ENCODE data around the gene NEK11.

NEK11 gene

DNA sequence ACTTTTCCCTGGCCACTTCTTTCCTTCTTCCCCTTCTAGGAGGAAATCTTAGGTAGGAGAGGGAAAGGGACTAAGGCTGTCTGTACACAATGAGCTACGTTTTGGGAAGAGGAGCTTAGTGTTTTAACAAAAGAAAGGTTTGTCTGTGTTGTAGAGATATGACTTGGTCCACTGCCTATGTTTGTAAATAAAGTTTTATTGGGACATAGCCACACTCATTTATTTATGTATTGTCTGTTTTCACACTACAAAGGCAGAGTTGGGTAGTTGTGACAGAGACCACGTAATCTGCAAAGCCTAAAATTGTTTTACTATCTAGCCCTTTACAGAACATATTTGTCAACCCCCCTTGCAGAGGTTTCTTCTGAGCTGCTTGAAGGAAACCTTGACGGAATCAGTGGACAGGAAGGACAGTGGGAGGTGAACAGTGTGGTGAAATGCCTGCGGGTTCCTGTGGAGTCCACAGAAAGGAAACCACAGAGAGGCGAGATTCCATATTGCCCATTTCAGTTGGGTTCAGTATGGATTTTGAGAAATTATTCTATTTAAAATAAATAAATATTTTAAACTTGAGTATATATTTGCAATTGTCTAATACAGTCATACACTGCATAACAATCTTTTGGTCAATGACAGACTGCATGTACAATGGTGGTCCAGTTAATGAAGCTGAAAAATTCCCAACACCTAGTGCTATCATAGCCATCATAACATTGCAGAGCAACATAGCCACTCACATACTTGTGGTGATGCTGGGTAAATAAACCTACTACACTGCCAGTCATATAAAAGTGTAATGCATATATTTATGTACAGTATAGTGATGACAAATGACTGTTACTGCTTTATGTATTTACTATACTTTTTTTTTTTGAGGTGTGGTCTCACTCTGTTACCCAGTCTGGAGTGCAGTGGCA, 197.0 kb downstream of the NEK11 start:
- DNase-seq (ENCODE audit: low spot score), result no peak

DNA sequence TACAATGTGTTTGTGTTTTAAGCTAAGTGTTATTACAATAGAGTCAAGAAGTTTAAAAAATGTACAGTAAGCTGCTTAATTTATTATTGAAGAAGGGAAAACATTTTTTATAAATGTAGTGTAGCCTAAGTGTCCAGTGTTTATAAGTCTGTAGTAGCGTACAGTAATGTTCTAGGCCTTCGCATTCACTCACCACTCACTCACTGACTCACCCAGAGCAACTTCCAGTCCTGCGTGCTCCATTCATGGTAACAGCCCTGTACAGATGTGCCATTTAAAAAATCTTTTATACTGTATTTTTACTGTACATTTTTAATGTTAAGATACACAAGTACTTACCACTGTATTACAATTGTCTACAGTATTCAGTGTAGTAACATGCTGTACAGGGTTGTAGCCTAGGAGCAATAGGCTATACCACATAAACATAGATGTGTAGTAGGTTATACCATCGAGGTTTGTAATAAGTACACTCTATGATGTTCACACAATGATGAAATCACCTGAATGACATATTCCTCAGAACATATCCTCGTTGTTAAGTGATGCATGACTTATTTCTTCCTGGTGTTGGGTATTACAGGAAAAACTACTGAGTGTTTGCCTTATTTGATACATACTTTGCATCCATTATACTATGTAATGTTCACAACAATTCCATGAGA, 198.3 kb downstream of the NEK11 start:
- no peak for DNase-seq (ENCODE audit: low spot score)

DNA sequence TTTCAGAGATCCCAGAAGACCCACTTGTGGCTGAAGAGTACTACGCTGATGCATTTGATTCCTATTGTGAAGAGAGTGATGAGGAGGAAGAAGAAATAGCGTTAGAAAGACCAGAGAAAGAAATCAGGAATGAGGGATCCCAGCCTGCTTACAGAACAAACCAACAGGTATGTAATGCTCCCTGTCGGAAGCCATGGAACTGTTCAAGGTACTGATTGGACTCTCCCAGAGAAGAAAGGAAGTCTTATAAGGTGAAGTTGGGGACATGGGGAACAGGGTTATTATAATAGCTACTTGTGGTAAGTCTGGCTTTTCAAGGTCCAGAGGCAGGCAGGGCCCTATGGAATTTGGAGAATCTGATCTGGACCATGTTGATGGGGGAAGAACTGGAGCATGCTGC, 201.8 kb downstream of the NEK11 start:
- DNase-seq (ENCODE audit: low spot score), result no peak

DNA sequence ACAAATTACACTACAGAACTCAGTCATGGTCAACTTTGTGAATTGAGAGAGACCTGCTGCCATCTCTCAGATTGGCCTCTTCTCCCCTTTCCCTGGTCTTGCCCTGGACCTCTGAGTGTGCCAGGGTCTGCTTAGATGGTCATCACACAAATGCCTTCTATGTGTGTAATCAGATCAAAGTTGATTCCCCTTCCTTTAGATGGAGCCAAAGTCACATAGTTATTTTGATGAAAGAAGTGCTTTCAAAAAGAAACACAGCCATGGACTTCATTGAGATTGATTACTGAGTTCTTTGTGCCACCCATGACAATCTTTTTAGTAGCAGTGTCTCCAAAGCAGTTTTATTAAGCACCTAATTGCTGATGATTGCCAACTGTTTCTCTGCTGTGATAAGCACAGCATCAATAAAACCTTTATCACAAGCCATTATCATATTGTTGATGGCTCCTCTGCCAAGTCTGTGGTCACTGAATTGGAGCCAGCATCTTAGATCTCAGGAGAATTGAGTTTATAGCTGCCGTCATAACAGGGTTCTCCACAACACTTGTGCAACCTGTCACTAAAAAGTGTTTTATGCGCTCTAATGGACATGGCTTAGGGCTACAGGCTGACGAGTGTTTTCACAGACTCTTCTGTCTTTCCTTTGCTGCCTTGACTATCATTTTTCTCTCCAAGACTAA, 205.2 kb downstream of the NEK11 start:
- DNase-seq (ENCODE audit: low spot score), result no peak

DNA sequence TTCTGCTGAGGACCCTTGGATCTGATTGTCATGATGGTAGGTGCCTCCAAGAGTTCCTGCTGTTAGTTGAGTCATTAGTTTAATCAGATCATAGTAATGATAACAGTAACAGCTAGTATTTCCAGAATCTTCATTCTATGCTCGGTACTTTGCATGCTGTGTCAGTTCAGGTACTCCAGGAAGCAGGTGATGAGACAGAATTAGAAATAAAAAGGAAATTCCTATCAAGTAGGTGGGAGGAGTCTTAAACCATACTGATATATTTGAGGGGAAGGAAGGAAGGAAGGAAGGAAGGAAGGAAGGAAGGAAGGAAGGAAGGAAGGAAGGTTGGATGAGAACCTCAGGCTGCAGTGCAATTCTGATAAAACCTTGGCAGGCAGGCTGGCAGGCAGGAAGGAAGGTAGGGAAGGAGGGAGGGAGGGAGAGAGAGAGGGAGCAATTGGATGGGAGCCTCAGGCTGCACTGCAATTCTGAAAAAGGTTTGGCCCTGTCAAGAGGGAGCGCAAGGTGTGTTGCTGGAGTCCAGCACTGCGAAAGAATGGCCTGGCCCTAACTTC, 206.1 kb downstream of the NEK11 start:
- DNase-seq (ENCODE audit: low spot score), result no peak

DNA sequence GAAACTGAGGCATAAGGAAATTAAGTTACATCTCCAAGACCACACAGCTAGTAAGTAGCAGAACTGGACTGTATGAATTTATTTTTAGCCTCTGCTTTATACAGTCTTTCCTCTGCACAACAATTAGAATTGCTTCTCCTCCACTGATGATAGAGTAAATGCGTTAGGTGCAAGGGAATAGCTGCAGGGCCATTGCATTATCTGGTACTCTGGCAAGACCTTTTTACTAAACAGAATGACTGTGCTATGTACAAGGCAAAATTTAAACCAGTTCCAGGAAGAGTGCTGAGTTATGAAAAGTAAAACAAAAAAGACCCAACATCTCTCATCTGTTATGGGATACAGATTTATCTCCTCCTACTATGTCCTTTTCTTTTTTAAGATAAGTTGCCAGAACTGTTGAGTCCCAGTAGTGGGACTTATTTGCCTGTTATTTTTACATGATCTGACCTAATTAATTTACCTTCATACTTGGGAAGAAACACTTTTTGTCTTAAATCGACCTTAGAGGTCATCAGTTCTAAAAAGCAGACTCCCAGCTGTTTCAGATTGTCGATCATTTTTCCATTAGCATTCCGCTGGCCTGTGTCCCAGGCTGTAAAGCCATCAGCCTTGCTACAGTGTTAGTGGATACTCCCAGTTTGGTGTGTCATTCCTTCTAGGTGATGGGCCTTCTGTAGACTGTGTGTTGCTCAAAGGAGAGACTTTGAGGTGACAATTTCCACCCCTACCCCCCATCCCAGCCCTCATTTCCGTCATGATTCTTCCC, 207.4 kb downstream of the NEK11 start:
- DNase-seq (ENCODE audit: low spot score), result no peak

DNA sequence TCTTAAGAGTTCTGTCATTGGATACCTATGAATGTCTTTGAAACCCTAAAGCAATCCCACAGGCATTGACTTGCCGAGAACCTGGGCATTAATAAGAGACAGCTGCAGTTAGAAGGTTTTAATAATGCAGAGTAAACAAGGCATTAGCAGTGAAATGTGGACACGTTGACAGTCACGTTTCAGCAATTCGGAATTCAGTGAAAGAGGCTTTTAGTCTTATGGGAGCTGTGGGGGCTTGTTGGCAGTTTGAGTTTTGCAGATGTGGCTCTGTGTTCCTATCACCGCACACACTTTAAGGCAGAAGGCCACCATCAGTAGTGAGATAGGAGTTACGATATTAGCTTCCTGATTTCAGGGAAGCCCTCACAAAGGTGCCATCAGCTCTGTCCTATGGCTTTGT, 209.7 kb downstream of the NEK11 start:
- no peak for DNase-seq (ENCODE audit: low spot score)

DNA sequence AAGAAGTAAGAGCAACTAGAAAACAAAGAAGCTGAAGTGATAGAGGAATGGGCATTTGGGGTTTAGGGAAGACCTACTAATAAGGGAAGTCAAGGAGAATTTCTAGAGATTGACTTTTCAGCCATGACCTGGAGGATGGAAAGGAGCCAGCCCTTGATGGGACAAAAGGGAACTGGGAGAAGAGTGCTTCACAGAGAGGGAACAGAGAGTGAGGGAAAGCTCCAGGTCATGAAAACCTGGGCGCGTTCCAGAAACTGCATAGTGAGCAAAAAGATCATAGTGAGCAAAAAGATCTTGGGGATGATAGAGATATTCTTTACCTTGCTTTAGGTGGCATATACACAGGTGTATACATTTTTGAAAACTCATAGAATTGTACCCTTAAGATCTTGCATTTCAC, 211.8 kb downstream of the NEK11 start:
- no peak for DNase-seq (ENCODE audit: low spot score)

DNA sequence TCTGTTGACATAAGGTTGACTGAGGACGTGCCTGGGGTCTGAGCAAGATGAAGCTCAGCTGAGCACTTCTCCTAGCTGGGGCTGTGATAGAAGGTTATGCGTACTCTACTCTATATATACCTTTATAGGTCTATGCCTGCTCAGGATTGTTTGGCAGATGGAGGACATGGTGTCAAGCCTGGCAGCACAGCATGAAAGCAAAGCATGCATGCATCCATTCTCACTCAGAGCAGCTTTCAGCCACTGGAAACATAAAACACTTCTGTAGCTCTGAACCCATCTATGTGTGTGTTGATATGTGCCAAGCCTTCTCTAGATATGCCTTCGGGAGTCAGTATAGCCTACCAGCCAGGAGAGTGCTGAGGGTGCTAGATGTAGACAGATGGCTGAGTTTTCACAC, 212.6 kb downstream of the NEK11 start:
- DNase-seq (ENCODE audit: low spot score), result no peak

DNA sequence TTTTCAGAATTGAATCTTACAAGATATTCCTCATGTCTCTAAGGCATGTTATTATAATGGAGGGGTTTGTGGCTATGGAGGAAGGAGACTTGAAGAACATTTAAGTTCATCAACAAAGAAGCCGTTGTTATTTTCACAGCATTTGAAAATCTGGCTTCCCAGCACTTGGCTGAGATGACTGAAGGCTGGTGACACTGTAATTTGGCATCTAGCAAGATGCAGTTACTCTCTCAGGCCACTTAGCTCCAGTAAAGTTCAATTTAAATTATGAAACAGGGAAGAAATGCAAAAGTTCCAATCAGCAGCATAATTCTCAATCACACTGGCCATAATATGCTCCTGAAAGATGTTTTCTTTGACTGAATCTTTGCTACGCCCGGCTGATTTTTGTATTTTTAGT, 215.5 kb downstream of the NEK11 start:
- DNase-seq (ENCODE audit: low spot score), result no peak

DNA sequence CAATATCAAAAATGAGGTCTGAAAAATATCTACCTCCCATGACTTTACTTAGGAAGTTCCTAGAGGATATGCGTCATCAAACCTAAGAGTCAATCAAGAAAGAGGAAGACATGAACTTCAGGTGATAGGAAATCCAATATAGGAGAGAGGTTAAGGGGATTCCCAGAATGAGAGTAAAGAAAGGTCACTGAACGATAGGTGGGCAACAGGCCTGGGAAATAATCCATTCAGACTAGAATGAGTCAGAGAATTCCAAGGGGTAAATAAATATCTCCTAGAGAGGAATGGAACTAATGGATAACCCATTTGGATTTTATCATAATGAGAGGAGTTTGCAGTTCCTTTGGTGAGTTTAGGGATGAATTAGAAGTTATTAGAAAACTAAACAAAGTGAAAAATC, 223.8 kb downstream of the NEK11 start:
- DNase-seq (ENCODE audit: low spot score), result no peak

DNA sequence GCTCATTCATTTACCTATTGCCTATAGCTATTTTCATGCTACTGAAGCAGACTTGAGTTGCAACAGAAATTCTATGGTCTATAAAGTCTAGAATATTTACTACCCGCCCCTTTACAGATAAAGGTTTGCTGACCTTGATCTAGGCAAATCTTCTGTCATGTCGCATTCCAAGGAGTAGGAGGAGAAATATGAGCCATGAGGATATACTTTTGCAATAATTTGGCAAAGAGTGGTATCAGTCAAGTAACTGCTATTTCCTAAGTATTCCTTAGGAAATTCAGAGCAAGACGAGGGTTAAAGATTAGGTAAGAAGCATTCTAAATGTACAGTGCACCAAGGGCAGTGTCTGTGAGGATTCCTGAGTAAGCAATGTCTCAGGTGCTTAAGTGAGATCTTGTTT, 233.8 kb downstream of the NEK11 start:
- no peak for DNase-seq (ENCODE audit: low spot score)

DNA sequence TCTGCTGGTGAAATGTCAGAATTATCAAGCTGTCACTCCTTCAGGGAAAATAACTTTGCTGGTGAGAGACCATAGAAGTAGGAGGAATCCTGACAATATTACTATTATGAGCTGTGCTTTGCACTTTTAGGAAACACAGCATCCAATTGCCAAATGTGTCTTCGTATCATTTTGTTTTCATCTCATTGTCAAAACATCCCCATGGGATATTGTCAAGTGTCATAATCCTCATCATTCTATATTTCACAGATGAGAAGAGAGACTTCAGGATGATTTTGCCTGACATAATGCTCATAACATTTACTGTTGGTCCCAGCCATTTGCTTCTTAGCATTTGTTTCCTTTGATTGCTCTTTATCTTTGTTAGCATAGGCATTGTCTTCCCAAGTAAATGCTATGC, 234.4 kb downstream of the NEK11 start:
- DNase-seq (ENCODE audit: low spot score), result no peak

DNA sequence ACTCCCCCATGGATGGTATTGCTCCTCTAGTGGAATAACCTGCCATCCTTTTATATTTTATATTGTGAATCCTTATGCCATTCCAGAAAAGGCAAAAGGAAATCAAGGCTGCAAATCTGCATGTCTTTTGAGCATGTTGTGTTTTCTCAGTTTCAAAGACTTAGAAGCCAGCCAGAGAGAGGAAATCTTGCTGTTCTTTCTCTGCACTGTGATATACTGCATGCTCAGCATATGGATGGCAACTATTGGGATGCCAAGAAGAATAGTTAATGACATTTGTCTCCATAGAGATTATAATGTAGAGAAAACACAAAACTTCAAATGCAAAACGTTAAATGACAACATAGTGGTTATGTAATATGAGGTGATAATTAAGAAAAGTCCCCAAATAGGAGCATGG, 248.9 kb downstream of the NEK11 start:
- no peak for DNase-seq (ENCODE audit: low spot score)

DNA sequence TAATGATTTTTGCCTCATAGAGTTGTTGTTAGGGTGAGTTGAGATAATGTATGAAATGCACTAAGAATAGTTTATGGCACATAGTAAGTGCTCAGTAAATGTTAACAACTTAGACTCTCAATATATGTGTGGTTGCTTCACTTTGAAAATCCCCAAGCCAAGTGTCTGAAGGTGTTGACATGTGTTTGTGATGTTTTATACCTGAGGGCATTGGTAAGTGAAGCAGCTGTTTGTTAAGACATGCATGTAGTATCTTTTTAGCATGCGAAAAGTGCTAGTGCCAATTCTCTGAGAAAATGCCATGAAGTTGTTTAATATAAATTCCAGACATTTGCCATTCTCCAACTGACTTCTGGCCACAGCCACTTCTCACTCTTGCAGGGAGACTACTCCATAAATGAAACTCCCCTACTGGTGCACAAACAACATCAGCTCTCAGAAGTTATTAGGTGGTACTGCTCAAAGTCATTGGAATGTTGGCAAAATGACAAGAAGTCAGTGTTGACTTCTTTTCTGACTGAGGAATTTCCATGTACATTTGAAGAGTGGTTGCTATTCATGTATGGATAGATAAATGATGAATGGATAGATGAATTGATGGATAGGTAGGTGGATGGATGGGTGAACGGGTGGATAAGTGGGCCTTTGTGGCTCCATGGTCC, 251.3 kb downstream of the NEK11 start:
- no peak for DNase-seq (ENCODE audit: low spot score)

DNA sequence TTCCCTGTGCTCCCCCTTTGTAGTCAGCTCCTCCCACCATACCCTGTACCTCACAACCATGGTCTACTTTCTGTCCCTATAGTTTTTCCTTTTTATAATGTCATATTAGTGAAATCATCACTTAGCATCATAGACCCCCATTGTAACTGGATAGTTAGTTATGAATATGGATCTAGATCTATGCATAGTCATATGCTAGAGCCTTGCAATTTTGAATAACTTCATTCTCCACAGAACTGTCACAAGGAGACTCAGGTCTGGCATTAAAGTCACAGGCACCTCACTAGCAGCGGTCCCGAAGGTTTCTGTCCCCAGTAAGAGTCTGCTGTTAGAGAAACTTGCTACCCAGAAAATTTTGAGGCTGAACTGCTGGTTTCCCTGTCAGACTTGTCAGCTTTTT, 252.9 kb downstream of the NEK11 start:
- no peak for DNase-seq (ENCODE audit: low spot score)

DNA sequence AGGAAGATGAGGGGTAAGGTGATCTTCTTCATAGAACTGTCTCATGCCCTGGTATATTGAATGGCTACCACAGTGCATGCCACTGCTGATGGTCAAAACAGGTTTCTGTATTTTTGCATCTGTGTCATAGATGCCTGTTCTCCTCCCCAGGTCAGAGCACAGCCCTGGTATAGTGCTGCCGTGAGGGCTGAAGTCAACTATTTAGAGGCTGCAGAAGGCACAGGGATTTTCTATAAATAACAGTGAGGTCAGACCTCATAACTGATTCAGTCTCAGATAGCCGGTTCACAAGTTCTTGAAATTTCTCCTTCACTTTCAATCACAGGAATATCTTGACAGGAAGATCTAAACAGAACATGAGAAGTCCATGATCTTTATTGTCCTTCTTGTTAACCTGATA, 255.7 kb downstream of the NEK11 start:
- DNase-seq (ENCODE audit: low spot score), result no peak

DNA sequence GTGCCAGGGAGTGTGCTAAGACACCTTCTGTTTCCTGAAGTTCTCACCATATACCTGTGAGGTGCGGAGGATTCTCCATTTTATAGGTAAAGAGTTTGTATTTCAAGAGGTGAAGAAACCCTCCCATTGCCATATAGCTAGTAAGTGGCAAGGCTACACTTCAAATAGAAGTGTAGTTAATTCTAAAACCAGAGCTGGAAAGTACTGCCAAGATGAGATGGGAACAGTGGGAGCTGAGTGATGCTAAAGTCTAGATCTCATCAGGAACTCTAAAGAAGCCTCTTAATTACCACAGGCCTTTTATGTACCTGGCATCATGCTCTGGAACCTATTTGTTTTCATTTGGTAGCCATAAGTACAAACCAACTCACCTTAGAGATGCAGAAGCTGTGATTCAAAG, 256.3 kb downstream of the NEK11 start:
- DNase-seq (ENCODE audit: low spot score), result no peak

DNA sequence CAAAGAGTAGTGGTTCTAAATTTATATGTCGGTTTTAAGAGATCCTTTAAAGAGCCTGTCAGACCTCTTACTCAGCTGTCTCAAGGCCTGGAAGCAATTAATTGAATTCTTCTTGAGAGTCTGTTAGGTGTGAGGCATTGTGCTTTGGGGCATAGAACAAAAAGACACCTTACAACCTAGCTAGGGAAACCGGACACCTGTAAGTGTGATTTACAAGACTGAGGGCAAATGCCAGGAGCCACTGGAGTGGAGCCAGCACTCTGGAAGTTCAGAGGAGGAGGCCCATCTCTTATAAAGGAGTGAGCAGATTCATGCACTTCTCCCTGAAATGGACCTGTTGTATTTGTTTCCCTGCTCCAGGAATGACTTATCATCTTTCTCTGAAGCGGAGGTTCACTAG, 257.2 kb downstream of the NEK11 start:
- no peak for DNase-seq (ENCODE audit: low spot score)

DNA sequence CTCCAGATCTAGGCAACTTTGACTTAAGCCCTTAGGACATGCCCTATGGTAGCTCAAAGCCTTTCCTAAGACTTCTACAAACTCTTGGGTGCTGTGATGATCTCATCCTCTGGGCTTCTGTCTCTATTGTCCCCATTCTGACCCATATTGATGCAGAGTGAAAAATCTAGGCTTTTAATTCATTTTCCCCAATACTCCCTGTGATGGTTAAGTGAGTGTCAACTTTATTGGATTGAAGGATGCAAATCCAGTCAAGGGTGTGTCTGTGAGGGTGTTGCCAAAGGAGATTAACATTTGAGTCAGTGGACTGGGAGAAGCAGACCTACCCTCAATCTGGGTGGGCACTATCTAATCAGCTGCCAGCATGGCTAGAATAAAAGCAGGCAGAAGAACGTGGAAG, 257.6 kb downstream of the NEK11 start:
- DNase-seq (ENCODE audit: low spot score), result no peak

DNA sequence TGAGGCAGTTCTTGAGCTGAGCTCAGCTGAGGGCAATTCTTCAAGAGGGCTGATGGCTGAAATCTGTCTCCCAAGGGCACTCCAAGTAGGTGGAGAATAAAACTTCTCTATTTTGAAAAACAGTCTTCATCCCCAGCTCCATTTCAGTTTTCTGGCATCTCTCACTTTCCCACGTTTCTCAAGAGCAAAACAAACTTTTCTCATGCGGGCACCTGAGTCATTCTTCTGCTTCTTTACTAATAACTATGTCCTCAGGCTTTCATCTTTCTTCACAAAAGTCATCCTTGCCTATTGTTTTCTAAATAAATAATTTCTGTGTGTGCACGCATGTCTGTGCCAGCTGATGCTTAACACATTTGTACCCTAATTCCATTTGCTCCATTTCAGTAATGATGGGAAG, 258.8 kb downstream of the NEK11 start:
- no peak for DNase-seq (ENCODE audit: low spot score)

DNA sequence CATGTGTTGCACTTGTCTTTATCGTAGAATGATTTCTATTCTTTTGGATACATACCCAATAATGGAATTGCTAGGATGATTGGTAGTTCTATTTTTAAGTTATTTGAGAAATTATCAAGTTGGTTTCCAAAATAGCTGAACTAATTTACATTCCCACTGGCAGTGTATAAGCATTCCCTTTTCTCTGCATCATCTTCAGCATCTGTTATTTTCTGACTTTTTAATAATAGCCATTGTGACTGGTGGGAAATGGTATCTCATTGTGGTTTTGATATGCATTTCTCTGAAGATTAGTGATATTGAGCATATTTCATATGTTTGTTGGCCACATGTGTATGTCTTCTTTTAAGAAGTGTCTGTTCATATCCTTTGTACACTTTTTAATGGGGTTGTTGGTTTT, 273.2 kb downstream of the NEK11 start:
- DNase-seq (ENCODE audit: low spot score), result no peak
